B cell (primary cell): ENCODE measurements around the gene PRPF38B. TPM values are rescaled to one million over a fixed set of nuclear protein-coding genes. Genes with fewer than 3 reads are reported as not detected.

Experiments
- ATAC-seq: fragments of 200-7000 bp; cut with Tn5 transposase; one replicate; pipeline ENCODE4 v1.10.0; 2021; ENCODE audit warnings: low read depth, mild to moderate bottlenecking, moderate number of reproducible peaks, moderate library complexity
- CTCF ChIA-PET: fragments of 350-600 bp; sonication (Branson Sonifier 250); formaldehyde crosslinking; loops from one replicate; lab custom pipeline; 2021; ENCODE audit warnings: antibody characterized with exemption, inconsistent platforms; lab: Charles Lee
- POLR2A ChIA-PET: fragments of 350-600 bp; sonication (Branson Sonifier 250); formaldehyde crosslinking; loops from one replicate; lab custom pipeline; 2021; ENCODE audit warnings: antibody characterized with exemption; lab: Charles Lee
- DNase-seq: peaks from one replicate; pipeline ENCODE4 v3.0.0; 2013
- H2AFZ ChIP-seq: 2 replicates; pipeline ENCODE4 v1.6.1; 2012; ENCODE audit warnings: mild to moderate bottlenecking, low read depth, low read length; ENCODE audit not compliant: insufficient read depth, poor library complexity, severe bottlenecking
- H3K27ac ChIP-seq, 2 donors: 1 replicate in 1 of 2; 2 replicates in 1 of 2; pipeline ENCODE4 v1.5.1; 2012 to 2013; ENCODE audit warnings: low read length in 2 of 2, mild to moderate bottlenecking in 2 of 2, moderate library complexity in 1 of 2
- H3K27me3 ChIP-seq, 4 experiments: fragments of 200-600 bp in 1 of 4; sonication (generic) in 1 of 4; replicated peaks in 1 of 4; 1 replicate in 2 of 4; 2 replicates in 2 of 4; pipeline versions ENCODE4 v1.6.1 to v1.7.0; 2013 to 2016; ENCODE audit warnings: low read length in 3 of 4, mild to moderate bottlenecking in 2 of 4, mixed read lengths in 1 of 4, moderate library complexity in 1 of 4; ENCODE audit not compliant: insufficient read depth in 4 of 4, control insufficient read depth in 3 of 4; ENCODE audit errors: control extremely low read depth in 1 of 4
- H3K36me3 ChIP-seq, 2 experiments: replicated peaks in 1 of 2; 1 replicate in 1 of 2; 2 replicates in 1 of 2; pipeline versions ENCODE4 v1.6.1 to v1.7.1; 2013; ENCODE audit warnings: low read length in 1 of 2; ENCODE audit not compliant: insufficient read depth in 2 of 2, control insufficient read depth in 1 of 2; ENCODE audit errors: control extremely low read depth in 1 of 2, extremely low read depth in 1 of 2
- H3K4me1 ChIP-seq, 2 donors: fragments of 200-600 bp in 1 of 2; sonication (generic) in 1 of 2; 1 replicate in 1 of 2; 2 replicates in 1 of 2; pipeline versions ENCODE4 v1.5.1 to v1.6.1; 2013 to 2017; ENCODE audit warnings: low read length in 2 of 2; ENCODE audit not compliant: control insufficient read depth in 2 of 2, insufficient read depth in 2 of 2
- H3K4me2 ChIP-seq: replicated peaks from 2 replicates; pipeline ENCODE3; 2012; ENCODE audit warnings: mild to moderate bottlenecking, low read depth, low read length; ENCODE audit not compliant: poor library complexity, severe bottlenecking
- H3K4me3 ChIP-seq, 5 experiments: fragments of 200-600 bp in 1 of 5; sonication (generic) in 1 of 5; 1 replicate in 3 of 5; 2 replicates in 2 of 5; pipeline versions ENCODE4 v1.5.1 to v1.7.0; 2011 to 2016; ENCODE audit warnings: low read length in 4 of 5, mild to moderate bottlenecking in 4 of 5, low read depth in 2 of 5, control low read depth in 1 of 5, moderate library complexity in 1 of 5; ENCODE audit not compliant: insufficient read depth in 1 of 5; ENCODE audit errors: control extremely low read depth in 1 of 5, extremely low read depth in 1 of 5
- H3K79me2 ChIP-seq: fragments of 200-600 bp; sonication (generic); one replicate; pipeline ENCODE4 v1.6.0; 2016; ENCODE audit warnings: low read length; ENCODE audit not compliant: control insufficient read depth, insufficient read depth
- H3K9ac ChIP-seq: fragments of 200-600 bp; sonication (generic); 2 replicates; pipeline ENCODE4 v1.6.1; 2017; ENCODE audit warnings: mild to moderate bottlenecking, low read length, moderate library complexity
- H3K9me3 ChIP-seq, 3 donors: one replicate each; pipeline versions ENCODE4 v1.6.1 to v1.7.1; 2013; ENCODE audit warnings: low read length in 2 of 3; ENCODE audit not compliant: control insufficient read depth in 2 of 3, insufficient read depth in 1 of 3; ENCODE audit errors: control extremely low read depth in 1 of 3
- H4K20me1 ChIP-seq: 2 replicates; pipeline ENCODE4 v1.6.0; 2012; ENCODE audit warnings: mild to moderate bottlenecking, low read length; ENCODE audit not compliant: insufficient read depth, control insufficient read depth, poor library complexity, severe bottlenecking
- H3K27ac Mint-ChIP-seq: one replicate; pipeline ENCODE4 v1.8.0; 2021; ENCODE audit warnings: mixed read lengths
- H3K27me3 Mint-ChIP-seq: one replicate; pipeline ENCODE4 v1.8.0; 2021; ENCODE audit warnings: mixed read lengths
- H3K4me1 Mint-ChIP-seq: one replicate; pipeline ENCODE4 v1.8.0; 2021; ENCODE audit warnings: mixed read lengths
- H3K4me3 Mint-ChIP-seq: one replicate; pipeline ENCODE4 v1.8.0; 2021; ENCODE audit warnings: mixed read lengths
- H3K9me3 Mint-ChIP-seq: one replicate; pipeline ENCODE4 v1.8.0; 2022; ENCODE audit warnings: mixed read lengths; ENCODE audit not compliant: insufficient read depth
- EZH2 ChIP-seq: IDR thresholded peaks from 2 replicates; pipeline ENCODE4 v1.6.1; 2012; ENCODE audit warnings: borderline replicate concordance, low read depth, mild to moderate bottlenecking, moderate library complexity, low read length; ENCODE audit not compliant: insufficient read depth, poor library complexity, severe bottlenecking
- WGBS: methylation state at CpG from one replicate; pipeline ENCODE4 v1.1.5; 2013; ENCODE audit warnings: missing lambda C conversion rate; ENCODE audit not compliant: insufficient coverage; 5-methylcytosine and 5-hydroxymethylcytosine counted together
- intact Hi-C: fragments of 100-400 bp; cut with micrococcal nuclease; formaldehyde crosslinking; loops from one replicate; pipeline ENCODE4 v1.10.0; 2022
- polyA plus RNA-seq: library from polyadenylated mRNA; depleted of rRNA; stranded (reverse); fragments of >200 nt; gene quantifications from 2 replicates; pipeline ENCODE4 v1.2.3, GENCODE V29; 2012
- total RNA-seq, 2 donors: library from RNA; stranded (reverse); fragments of 120-200 nt in 1 of 2; gene quantifications; 1 replicate in 1 of 2; 2 replicates in 1 of 2; pipeline versions ENCODE4 v1.2.3 to v1.2.4, GENCODE V29; 2013 to 2022
- TF ChIP-seq, protein P1 (sequence below): fragments of 200-600 bp; IDR thresholded peaks from one replicate; pipeline ENCODE4 v1.8.0; 2022; ENCODE audit warnings: antibody characterized with exemption, mild to moderate bottlenecking

PRPF38B gene
- total and polyA plus RNA-seq, 2 donors (not counting 1 experiment from before 2014, with no cell fraction given), result 48.7 to 114 TPM

DNA sequence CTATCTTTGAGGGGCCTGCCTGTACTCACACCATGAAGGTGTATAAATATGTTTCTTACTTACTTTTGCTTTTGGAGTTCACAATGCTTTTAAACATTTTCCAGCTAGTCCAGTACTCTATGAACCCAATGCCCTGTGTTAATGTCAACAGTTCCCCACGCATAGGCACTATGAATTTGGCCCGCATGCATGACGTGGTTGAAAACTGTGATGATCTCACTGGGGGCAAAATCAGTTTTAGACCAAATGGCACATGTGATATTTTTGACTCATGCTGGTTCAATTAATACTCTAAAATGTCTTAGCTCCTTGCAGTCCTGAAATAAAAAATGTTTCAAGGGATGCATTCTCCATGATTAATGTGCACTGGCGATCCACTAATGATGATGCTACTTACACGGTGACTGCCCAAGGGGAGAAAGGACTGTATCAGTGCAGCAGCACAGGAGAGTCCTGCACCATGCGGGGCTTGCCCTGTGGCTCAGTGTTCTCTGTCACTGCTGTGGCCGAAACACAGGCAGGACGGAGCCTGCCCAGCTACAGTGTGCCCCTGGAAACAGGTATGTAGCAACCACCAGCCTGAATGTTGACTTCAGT lies 36.3 kb downstream of the PRPF38B start:
- CTCF ChIA-PET, result no interaction called here
- no peak overlapping the region for H3K27ac Mint-ChIP-seq

DNA sequence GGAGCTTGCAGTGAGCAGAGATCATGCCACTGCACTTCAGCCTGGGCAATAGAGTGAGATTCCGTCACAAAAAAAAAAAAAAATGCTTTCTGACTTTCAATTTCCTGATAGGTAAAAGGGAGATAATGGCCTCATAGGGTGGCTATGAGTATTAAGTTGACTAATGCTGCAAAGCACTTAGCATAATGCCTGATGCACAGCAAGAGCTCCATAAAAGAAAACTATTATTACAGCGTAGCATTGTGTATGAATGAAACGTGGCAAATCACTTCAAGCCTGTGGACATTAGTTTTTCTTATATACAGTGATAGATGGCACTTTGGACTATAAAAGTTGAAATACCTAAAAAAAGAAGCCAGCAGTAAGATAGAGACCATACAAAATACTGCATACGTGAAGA lies 37.4 kb downstream of the PRPF38B start:
- Histone ChIP-seq H3K79me2 (no peaks in the 10 kb centered on the region), H3K4me3 (no peak overlapping the region), H3K9me3 (no peaks in the 10 kb centered on the region), H3K36me3 (no peaks in the 10 kb centered on the region), H2AFZ (no peak overlapping the region), H4K20me1 (no peaks in the 10 kb centered on the region), H3K4me1 (no peaks in the 10 kb centered on the region), H3K9ac (no peak overlapping the region), H3K4me2 (no peak overlapping the region), H3K27ac (no peak overlapping the region), H3K27me3 (no peaks in the 10 kb centered on the region)
- H3K27ac Mint-ChIP-seq, result no peak overlapping the region
- DNase-seq (no peak), ATAC-seq (no peak)
- no peaks in the 10 kb centered on the region for H3K9me3 Mint-ChIP-seq
- ChIA-PET POLR2A (no interaction called here), CTCF (no interaction called here)
- TF ChIP-seq, protein P1, sequence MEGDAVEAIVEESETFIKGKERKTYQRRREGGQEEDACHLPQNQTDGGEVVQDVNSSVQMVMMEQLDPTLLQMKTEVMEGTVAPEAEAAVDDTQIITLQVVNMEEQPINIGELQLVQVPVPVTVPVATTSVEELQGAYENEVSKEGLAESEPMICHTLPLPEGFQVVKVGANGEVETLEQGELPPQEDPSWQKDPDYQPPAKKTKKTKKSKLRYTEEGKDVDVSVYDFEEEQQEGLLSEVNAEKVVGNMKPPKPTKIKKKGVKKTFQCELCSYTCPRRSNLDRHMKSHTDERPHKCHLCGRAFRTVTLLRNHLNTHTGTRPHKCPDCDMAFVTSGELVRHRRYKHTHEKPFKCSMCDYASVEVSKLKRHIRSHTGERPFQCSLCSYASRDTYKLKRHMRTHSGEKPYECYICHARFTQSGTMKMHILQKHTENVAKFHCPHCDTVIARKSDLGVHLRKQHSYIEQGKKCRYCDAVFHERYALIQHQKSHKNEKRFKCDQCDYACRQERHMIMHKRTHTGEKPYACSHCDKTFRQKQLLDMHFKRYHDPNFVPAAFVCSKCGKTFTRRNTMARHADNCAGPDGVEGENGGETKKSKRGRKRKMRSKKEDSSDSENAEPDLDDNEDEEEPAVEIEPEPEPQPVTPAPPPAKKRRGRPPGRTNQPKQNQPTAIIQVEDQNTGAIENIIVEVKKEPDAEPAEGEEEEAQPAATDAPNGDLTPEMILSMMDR, result no peak
- no peak for TF ChIP-seq EZH2
- intact Hi-C loops, result no loop called here
- no peaks in the 10 kb centered on the region for H3K4me1 Mint-ChIP-seq
- no peak overlapping the region for H3K4me3 Mint-ChIP-seq
- no CpG with 5 or more reads among the region's 4 CpGs for WGBS
- H3K27me3 Mint-ChIP-seq, result peaks cover 21% of the 10 kb centered on the region

More for the DNA sequence above, 36.3 kb downstream of the PRPF38B start:
- H3K4me3 ChIP-seq, result no peak overlapping the region
- WGBS, result 97% methylated on average over 6 of the region's 8 CpGs
- no peak for DNase-seq
- no peak overlapping the region for H3K27ac ChIP-seq
- no peak overlapping the region for H3K4me3 Mint-ChIP-seq
- H4K20me1 ChIP-seq, result no peaks in the 10 kb centered on the region
- no peak overlapping the region for H3K9ac ChIP-seq
- peaks cover 21% of the 10 kb centered on the region for H3K27me3 Mint-ChIP-seq
- no peak for TF ChIP-seq EZH2
- H2AFZ ChIP-seq, result no peak overlapping the region
- no peaks in the 10 kb centered on the region for H3K9me3 ChIP-seq
- no peaks in the 10 kb centered on the region for H3K27me3 ChIP-seq
- no peak overlapping the region for H3K4me2 ChIP-seq
- H3K9me3 Mint-ChIP-seq, result no peaks in the 10 kb centered on the region
- POLR2A ChIA-PET, result no interaction called here
- H3K79me2 ChIP-seq, result no peaks in the 10 kb centered on the region
- ATAC-seq, result no peak
- H3K4me1 Mint-ChIP-seq, result no peaks in the 10 kb centered on the region
- no peaks in the 10 kb centered on the region for H3K36me3 ChIP-seq
- intact Hi-C loops, result no loop called here
- no peaks in the 10 kb centered on the region for H3K4me1 ChIP-seq
